HEK293T (cell line): ENCODE data around the gene B3GALT5.

Experiments used
- CTCF ChIA-PET: fragments of 350-600 bp; formaldehyde crosslinking; extraction: SDS; loops from one replicate; lab custom pipeline; 2021; ENCODE audit warnings: antibody characterized with exemption, inconsistent platforms; lab: Yijun Ruan, JAX
- POLR2A ChIA-PET: fragments of 350-600 bp; formaldehyde crosslinking; extraction: SDS; loops from one replicate; lab custom pipeline; 2020; ENCODE audit warnings: antibody characterized with exemption, inconsistent platforms; lab: Yijun Ruan, JAX
- DNase-seq: peaks from one replicate; pipeline ENCODE4 v3.0.0; 2012; ENCODE audit warnings: mixed read lengths; ENCODE audit errors: extremely low spot score
- ARNT ChIP-seq: fragments of 450-650 bp; IDR thresholded peaks from 2 replicates; pipeline ENCODE4 v1.6.1; 2017; ENCODE audit warnings: mild to moderate bottlenecking
- BHLHE40 ChIP-seq: fragments of 450-650 bp; IDR thresholded peaks from 2 replicates; pipeline ENCODE4 v1.6.1; 2016; ENCODE audit warnings: mild to moderate bottlenecking, moderate library complexity, borderline replicate concordance
- CTBP1 ChIP-seq: fragments of 450-650 bp; IDR thresholded peaks from 2 replicates; pipeline ENCODE4 v1.6.1; 2016; ENCODE audit warnings: borderline replicate concordance
- ELF4 ChIP-seq: fragments of 450-650 bp; IDR thresholded peaks from 2 replicates; pipeline ENCODE4 v1.6.1; 2017; ENCODE audit warnings: antibody characterized with exemption
- FOXA1 ChIP-seq: fragments of 450-650 bp; IDR thresholded peaks from 2 replicates; pipeline ENCODE4 v1.6.1; 2016; ENCODE audit warnings: mild to moderate bottlenecking
- FOXK2 ChIP-seq: fragments of 450-650 bp; IDR thresholded peaks from 2 replicates; pipeline ENCODE4 v1.6.1; 2016; ENCODE audit warnings: mild to moderate bottlenecking
- FOXM1 ChIP-seq: fragments of 450-650 bp; IDR thresholded peaks from 2 replicates; pipeline ENCODE4 v1.6.1; 2017; ENCODE audit warnings: mild to moderate bottlenecking, borderline replicate concordance
- HDGF ChIP-seq: fragments of 450-650 bp; IDR thresholded peaks from 2 replicates; pipeline ENCODE4 v1.6.1; 2017; ENCODE audit warnings: antibody characterized with exemption, borderline replicate concordance
- L3MBTL2 ChIP-seq: fragments of 450-650 bp; conservative IDR thresholded peaks from 2 replicates; pipeline ENCODE4 v1.6.1; 2016; ENCODE audit warnings: mild to moderate bottlenecking
- LEF1 ChIP-seq: fragments of 450-650 bp; IDR thresholded peaks from 2 replicates; pipeline ENCODE4 v1.6.1; 2017; ENCODE audit warnings: mild to moderate bottlenecking, borderline replicate concordance
- NFRKB ChIP-seq: fragments of 450-650 bp; IDR thresholded peaks from 2 replicates; pipeline ENCODE4 v1.6.1; 2016; ENCODE audit warnings: mild to moderate bottlenecking, moderate library complexity
- PKNOX1 ChIP-seq: fragments of 450-650 bp; IDR thresholded peaks from 2 replicates; pipeline ENCODE4 v1.6.1; 2016
- SP1 ChIP-seq: fragments of 450-650 bp; IDR thresholded peaks from 2 replicates; pipeline ENCODE4 v1.6.1; 2017
- SUZ12 ChIP-seq: fragments of 450-650 bp; IDR thresholded peaks from 2 replicates; pipeline ENCODE4 v1.6.1; 2016; ENCODE audit warnings: mild to moderate bottlenecking
- TARDBP ChIP-seq: fragments of 450-650 bp; IDR thresholded peaks from 2 replicates; pipeline ENCODE4 v1.6.1; 2016
- ZNF384 ChIP-seq: fragments of 450-650 bp; IDR thresholded peaks from 2 replicates; pipeline ENCODE4 v1.6.1; 2016

Gene B3GALT5

GRCh38 chr21:39666681-39667315, 54.1 kb downstream of the B3GALT5 start:
- TF ChIP-seq SUZ12 (no peak), PKNOX1 (no peak), FOXA1 (no peak), ZNF384 (no peak), HDGF (no peak), ARNT (no peak), SP1 (no peak), FOXM1 (no peak), BHLHE40 (no peak), FOXK2 (no peak), TARDBP (no peak), ELF4 (no peak), L3MBTL2 (no peak), CTBP1 (no peak), NFRKB (no peak), LEF1 (no peak)
- CTCF ChIA-PET = no interaction called here
- DNase-seq = no peak

GRCh38 chr21:39667353-39667891, 54.7 kb downstream of the B3GALT5 start:
- CTCF ChIA-PET = no interaction called here

More at GRCh38 chr21:39666681-39667315, 54.1 kb downstream of the B3GALT5 start:
- POLR2A ChIA-PET = no interaction called here

GRCh38 chr21:39668369-39668768, 55.6 kb downstream of the B3GALT5 start:
- ChIA-PET CTCF (no interaction called here), POLR2A (no interaction called here)
- no peak for DNase-seq
- TF ChIP-seq SUZ12 (no peak), FOXA1 (no peak), CTBP1 (no peak), ARNT (no peak), BHLHE40 (no peak), ZNF384 (no peak), L3MBTL2 (no peak), PKNOX1 (no peak), ELF4 (no peak), TARDBP (no peak), LEF1 (no peak), HDGF (no peak), NFRKB (no peak), FOXK2 (no peak), FOXM1 (no peak), SP1 (no peak)

More at GRCh38 chr21:39667353-39667891, 54.7 kb downstream of the B3GALT5 start:
- POLR2A ChIA-PET = no interaction called here
- DNase-seq = no peak
- TF ChIP-seq LEF1 (no peak), ARNT (no peak), BHLHE40 (no peak), CTBP1 (no peak), ZNF384 (no peak), FOXA1 (no peak), SUZ12 (no peak)

DNA sequence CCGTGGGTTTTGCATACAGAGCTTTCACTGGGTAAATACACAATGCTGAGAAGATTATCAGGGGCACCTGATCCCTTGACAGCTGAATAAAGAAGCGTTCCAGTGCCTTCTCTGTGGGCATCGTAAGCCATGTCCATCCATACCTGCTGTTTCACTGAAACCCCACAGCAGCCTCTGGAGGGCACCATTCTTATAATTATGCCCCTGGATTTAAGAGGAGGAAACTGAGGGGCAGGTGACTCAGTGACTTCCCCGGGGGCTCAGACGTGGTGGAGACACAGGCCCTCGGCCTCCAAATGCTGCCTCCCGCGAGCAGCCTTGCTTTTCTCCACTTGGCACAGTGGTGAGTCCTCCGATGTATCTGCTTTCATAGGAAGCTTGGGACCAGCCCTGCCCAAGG, 56.7 kb downstream of the B3GALT5 start:
- DNase-seq = no peak
- no peak for TF ChIP-seq SUZ12
- TF ChIP-seq FOXM1 = no peak
- no peak for TF ChIP-seq FOXK2
- TF ChIP-seq BHLHE40 = no peak
- no peak for TF ChIP-seq HDGF
- CTCF ChIA-PET = interaction anchor here (0.6 kb wide), 1 partner anchor 802 kb away, joined by 3 read pairs; no protein-coding TSS in a partner anchor
- POLR2A ChIA-PET = no interaction called here

GRCh38 chr21:39669976-39670661, 57.4 kb downstream of the B3GALT5 start:
- ChIA-PET CTCF (interaction anchor here (0.5 kb wide), 1 partner anchor 27 kb away, joined by 3 read pairs; no protein-coding TSS in a partner anchor), POLR2A (no interaction called here)
- TF ChIP-seq ELF4 (no peak), FOXA1 (no peak), SUZ12 (no peak), ZNF384 (no peak), NFRKB (no peak), L3MBTL2 (no peak), FOXK2 (no peak), FOXM1 (no peak)
- DNase-seq = no peak

DNA sequence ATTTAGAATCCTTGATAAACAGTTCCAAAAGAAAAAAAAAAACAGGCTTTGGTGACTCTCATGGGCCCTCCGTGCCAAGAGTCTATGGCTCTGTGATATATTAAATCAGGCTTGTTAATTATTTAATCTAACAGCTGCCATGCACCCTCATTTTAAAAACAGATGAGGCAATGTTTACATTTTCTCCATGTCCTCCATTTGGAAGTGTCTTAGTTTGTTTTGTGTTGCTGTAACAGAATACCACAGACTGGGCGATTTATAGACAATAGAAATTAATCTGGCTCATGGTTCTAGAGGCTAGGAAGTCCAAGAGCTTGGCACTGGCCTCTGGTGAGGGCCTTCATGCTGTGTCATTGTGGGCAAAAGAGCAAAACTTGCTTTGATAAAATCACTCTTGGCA, 58.0 kb downstream of the B3GALT5 start:
- TF ChIP-seq CTBP1 (no peak), ZNF384 (no peak), LEF1 (no peak), FOXM1 (no peak), HDGF (no peak), TARDBP (no peak), FOXK2 (no peak), BHLHE40 (no peak), SUZ12 (no peak), FOXA1 (no peak), L3MBTL2 (no peak), PKNOX1 (no peak), ELF4 (no peak), ARNT (no peak), SP1 (no peak)
- POLR2A ChIA-PET = no interaction called here
- no peak for DNase-seq
- CTCF ChIA-PET = interaction anchor here (0.5 kb wide), 1 partner anchor 28 kb away, joined by 3 read pairs; no protein-coding TSS in a partner anchor
